H1 (cell line): Measurements from ENCODE around the gene SEC61B. TPM values are rescaled to one million over a fixed set of nuclear protein-coding genes. Genes with fewer than 3 reads are reported as not detected.
"Not testable (repeated sequence)": the region's sequence is repeated elsewhere in the genome, so short reads cannot be mapped to it uniquely, and the experiment has no call there.

Source experiments
- CTCF ChIA-PET: fragments of 300-600 bp; sonication (Branson Sonifier 250); formaldehyde crosslinking; loops from one replicate; lab custom pipeline; 2021; ENCODE audit not compliant: partially characterized antibody; lab: Charles Lee
- POLR2A ChIA-PET: fragments of 300-600 bp; sonication (Branson Sonifier 250); formaldehyde crosslinking; loops from one replicate; lab custom pipeline; 2021; ENCODE audit warnings: inconsistent platforms; ENCODE audit not compliant: partially characterized antibody; lab: Charles Lee
- DNase-seq, 2 experiments: peaks; one replicate each; pipeline versions ENCODE4 v3.0.0 to v3.0.0-alpha.2; 2010 to 2022; ENCODE audit warnings: low spot score in 2 of 2, low read depth in 1 of 2, mixed read lengths in 1 of 2
- FAIRE-seq: peaks from 2 replicates; lab custom pipeline; 2011; peaks lifted over from hg19 to GRCh38; lab: Jason Lieb, UNC
- H2AFZ ChIP-seq: 2 replicates; pipeline ENCODE4 v1.8.1; 2012; ENCODE audit warnings: low read length, inconsistent platforms
- H2AK5ac ChIP-seq: 2 replicates; pipeline ENCODE4 v1.6.1; 2013; ENCODE audit warnings: low read depth, low read length
- H2BK120ac ChIP-seq: replicated peaks from 2 replicates; pipeline ENCODE3; 2013; ENCODE audit warnings: low read depth, low read length, inconsistent platforms
- H2BK12ac ChIP-seq: 2 replicates; pipeline ENCODE4 v1.6.1; 2013; ENCODE audit warnings: low read depth, low read length
- H2BK15ac ChIP-seq: 2 replicates; pipeline ENCODE4 v1.6.1; 2013; ENCODE audit warnings: low read length
- H2BK20ac ChIP-seq: 2 replicates; pipeline ENCODE4 v1.6.1; 2013; ENCODE audit warnings: low read length
- H2BK5ac ChIP-seq: 2 replicates; pipeline ENCODE4 v1.6.1; 2013; ENCODE audit warnings: low read depth, low read length
- H3K14ac ChIP-seq: 2 replicates; pipeline ENCODE4 v1.6.1; 2013; ENCODE audit warnings: inconsistent platforms; ENCODE audit not compliant: insufficient read length
- H3K18ac ChIP-seq: 2 replicates; pipeline ENCODE4 v1.6.1; 2013; ENCODE audit warnings: low read length; ENCODE audit errors: extremely low read depth
- H3K23ac ChIP-seq: 2 replicates; pipeline ENCODE4 v1.6.1; 2013; ENCODE audit warnings: inconsistent platforms; ENCODE audit not compliant: insufficient read length
- H3K23me2 ChIP-seq: 2 replicates; pipeline ENCODE4 v1.6.1; 2013; ENCODE audit warnings: low read depth, low read length
- H3K27ac ChIP-seq: 2 replicates; pipeline ENCODE4 v1.6.1; 2011; ENCODE audit warnings: low read depth, low read length, inconsistent platforms
- H3K27me3 ChIP-seq, 4 experiments: replicated peaks in 1 of 4; 1 replicate in 1 of 4; 2 replicates in 3 of 4; pipeline versions ENCODE4 v1.6.1 to v1.8.1; 2011 to 2013; ENCODE audit warnings: low read length in 3 of 4, mild to moderate bottlenecking in 3 of 4, inconsistent platforms in 2 of 4, mixed read lengths in 2 of 4, moderate library complexity in 1 of 4; ENCODE audit not compliant: control insufficient read depth in 3 of 4, insufficient read depth in 3 of 4; ENCODE audit errors: extremely low read depth in 1 of 4
- H3K36me3 ChIP-seq, 4 experiments: 2 replicates each; pipeline versions ENCODE4 v1.6.1 to v1.8.1; 2011 to 2013; ENCODE audit warnings: mild to moderate bottlenecking in 4 of 4, low read length in 3 of 4, moderate library complexity in 2 of 4, control low read depth in 1 of 4, inconsistent platforms in 1 of 4; ENCODE audit not compliant: insufficient read depth in 4 of 4, control insufficient read depth in 2 of 4
- H3K4ac ChIP-seq: replicated peaks from 2 replicates; pipeline ENCODE3; 2013; ENCODE audit warnings: low read length, low read depth, mixed read lengths, inconsistent platforms; ENCODE audit not compliant: insufficient read length
- H3K4me1 ChIP-seq, 4 experiments: replicated peaks in 1 of 4; 1 replicate in 1 of 4; 2 replicates in 3 of 4; pipeline versions ENCODE4 v1.6.1 to v1.8.1; 2011 to 2013; ENCODE audit warnings: low read length in 3 of 4, inconsistent platforms in 2 of 4, mixed read lengths in 1 of 4; ENCODE audit not compliant: insufficient read depth in 4 of 4, control insufficient read depth in 3 of 4
- H3K4me2 ChIP-seq, 2 experiments: 2 replicates each; pipeline versions ENCODE4 v1.6.1 to v1.8.1; 2011 to 2013; ENCODE audit warnings: low read depth in 2 of 2, low read length in 2 of 2, control low read depth in 1 of 2, inconsistent platforms in 1 of 2, mild to moderate bottlenecking in 1 of 2; ENCODE audit not compliant: insufficient read depth in 1 of 2
- H3K4me3 ChIP-seq, 4 experiments: fragments of 200-600, 300-600 bp in 1 of 4; sonication (generic), shearing (Covaris generic), sonication (Bioruptor Twin) in 1 of 4; 2 replicates each; pipeline versions ENCODE4 v1.5.1 to v1.8.1; 2011 to 2016; ENCODE audit warnings: low read length in 4 of 4, low read depth in 3 of 4, control low read depth in 2 of 4, inconsistent platforms in 2 of 4, mild to moderate bottlenecking in 2 of 4, mixed read lengths in 1 of 4, moderate library complexity in 1 of 4; ENCODE audit not compliant: insufficient read depth in 2 of 4; ENCODE audit errors: extremely low read depth in 1 of 4
- H3K56ac ChIP-seq: replicated peaks from 2 replicates; pipeline ENCODE3; 2013; ENCODE audit warnings: low read depth, mild to moderate bottlenecking, mixed read lengths, low read length, inconsistent platforms; ENCODE audit not compliant: insufficient read length
- H3K79me1 ChIP-seq: 2 replicates; pipeline ENCODE4 v1.6.1; 2013; ENCODE audit warnings: low read depth, low read length, control low read depth
- H3K79me2 ChIP-seq, 2 experiments: 2 replicates each; pipeline versions ENCODE4 v1.6.1 to v1.8.1; 2012 to 2013; ENCODE audit warnings: low read length in 2 of 2, mild to moderate bottlenecking in 2 of 2, inconsistent platforms in 1 of 2; ENCODE audit not compliant: insufficient read depth in 2 of 2, control insufficient read depth in 1 of 2
- H3K9ac ChIP-seq, 4 experiments: replicated peaks in 1 of 4; 1 replicate in 1 of 4; 2 replicates in 3 of 4; pipeline versions ENCODE4 v1.6.1 to v1.8.1; 2011 to 2013; ENCODE audit warnings: low read depth in 3 of 4, low read length in 3 of 4, control low read depth in 2 of 4, mild to moderate bottlenecking in 2 of 4, moderate library complexity in 2 of 4, inconsistent platforms in 1 of 4; ENCODE audit errors: extremely low read depth in 1 of 4
- H3K9me3 ChIP-seq, 2 experiments: 2 replicates each; pipeline versions ENCODE4 v1.6.1 to v1.8.1; 2012 to 2013; ENCODE audit warnings: mild to moderate bottlenecking in 2 of 2, moderate library complexity in 2 of 2, control low read depth in 1 of 2, inconsistent platforms in 1 of 2, low read depth in 1 of 2, low read length in 1 of 2, mixed read lengths in 1 of 2; ENCODE audit not compliant: insufficient read depth in 2 of 2
- H4K20me1 ChIP-seq, 2 experiments: replicated peaks in 1 of 2; 2 replicates each; pipeline versions ENCODE3 to v1.8.1; 2011 to 2013; ENCODE audit warnings: inconsistent platforms in 2 of 2, low read length in 2 of 2, mild to moderate bottlenecking in 1 of 2; ENCODE audit not compliant: insufficient read depth in 2 of 2, control insufficient read depth in 1 of 2
- H4K5ac ChIP-seq: 2 replicates; pipeline ENCODE4 v1.6.1; 2013; ENCODE audit warnings: low read length, low read depth, mixed read lengths, inconsistent platforms; ENCODE audit not compliant: insufficient read length
- H4K8ac ChIP-seq: 2 replicates; pipeline ENCODE4 v1.8.0; 2013; ENCODE audit warnings: mild to moderate bottlenecking, moderate library complexity, low read length, inconsistent platforms; ENCODE audit not compliant: insufficient read depth; ENCODE audit errors: extremely low read depth
- H4K91ac ChIP-seq: replicated peaks from 2 replicates; pipeline ENCODE3; 2013; ENCODE audit warnings: low read length, mixed read lengths, inconsistent platforms; ENCODE audit not compliant: insufficient read length
- WGBS, 2 experiments: shearing (Covaris generic) in 1 of 2; methylation state at CpG; one replicate each; pipeline versions ENCODE4 v1.1.6 to v1.1.7; 2013 to 2015; ENCODE audit warnings: low lambda C conversion rate in 2 of 2, mixed read lengths in 2 of 2, inconsistent platforms in 1 of 2, low coverage in 1 of 2, missing lambda C conversion rate in 1 of 2; ENCODE audit not compliant: insufficient replicate concordance in 2 of 2, insufficient coverage in 1 of 2, insufficient read length in 1 of 2; ENCODE audit errors: extremely low coverage in 1 of 2, missing lambda C conversion rate in 1 of 2; 5-methylcytosine and 5-hydroxymethylcytosine counted together
- polyA plus RNA-seq, 7 experiments: library from polyadenylated mRNA; depleted of rRNA in 3 of 7; stranded (reverse) in 5 of 7; unstranded in 2 of 7; fragments of >200 nt in 5 of 7; fragments of 200-250 nt in 2 of 7; gene quantifications; 1 replicate in 5 of 7; 2 replicates in 1 of 7; 4 replicates in 1 of 7; pipeline versions ENCODE4 v1.2.1 to v1.2.3, GENCODE V29; 2011 to 2013; ENCODE audit warnings: missing spikeins in 2 of 7, mixed read lengths in 2 of 7
- total RNA-seq: library from RNA; stranded (reverse); fragmentation: NEBNext Ultra II Directional; extraction: Animal tissue kit (Norgen Biotek cat#: 25700); gene quantifications from 2 replicates; pipeline ENCODE4 v1.2.1, GENCODE V29; 2021

Gene SEC61B
- total and polyA plus RNA-seq, 2 of the 8 experiments (the other 6 are each of a cell fraction or from before 2014, with no cell fraction given) = 155 to 379 TPM

- POLR2A ChIA-PET = interaction anchor here (1.0 kb wide), 1 partner anchor 27 kb away, joined by 3 read pairs; no protein-coding TSS in a partner anchor
- H3K4me3 ChIP-seq, H2BK5ac ChIP-seq, H3K23me2 ChIP-seq, H3K18ac ChIP-seq, FAIRE-seq, H2BK20ac ChIP-seq, H3K27ac ChIP-seq, H3K36me3 ChIP-seq, H4K5ac ChIP-seq, H4K8ac ChIP-seq, H3K14ac ChIP-seq, H2AK5ac ChIP-seq, H3K4me1 ChIP-seq, H3K79me2 ChIP-seq, H2BK12ac ChIP-seq, DNase-seq, H2BK15ac ChIP-seq, H3K27me3 ChIP-seq, H3K9me3 ChIP-seq, H2BK120ac ChIP-seq, H3K9ac ChIP-seq, H3K4me2 ChIP-seq, H3K4ac ChIP-seq, H3K79me1 ChIP-seq, H3K56ac ChIP-seq, H4K20me1 ChIP-seq, H4K91ac ChIP-seq, H3K23ac ChIP-seq: not testable (repeated sequence)
- peak overlapping the region; percentile 12; the same call in 1 of the 2 replicates for H2AFZ ChIP-seq
- CTCF ChIA-PET = interaction anchor here (0.6 to 9.9 kb wide), 15 partner anchors 10 to 1093 kb away, joined by 3 to 105 read pairs (median 3); no protein-coding TSS in a partner anchor
- 83% methylated on average over 5 of the region's 5 CpGs; no CpG with 5 or more reads in 1 of the 2 experiments for WGBS, 2 experiments
Observed at GRCh38 chr9:99196484-99196883, 25.6 kb upstream of the SEC61B start.
